Lung (tissue), 12 donors: ENCODE data around the gene PRR36. TPM values are rescaled to one million over a fixed set of nuclear protein-coding genes. Genes with fewer than 3 reads are reported as not detected.

Experiments used
- ATAC-seq: fragments of 200-7000 bp; cut with Tn5 transposase; one replicate; pipeline ENCODE4 v1.9.1; 2020; ENCODE audit warnings: moderate number of reproducible peaks; ENCODE audit not compliant: insufficient read depth, low FRiP score
- DNase-seq, 3 donors: peaks; one replicate each; pipeline ENCODE4 v3.0.0-alpha.2; 2013 to 2017
- H3K27ac ChIP-seq, 2 donors: one replicate each; pipeline ENCODE4 v1.5.1; 2013; ENCODE audit warnings: mild to moderate bottlenecking in 2 of 2, moderate library complexity in 2 of 2, control low read depth in 1 of 2, inconsistent platforms in 1 of 2, low read depth in 1 of 2, low read length in 1 of 2
- H3K27me3 ChIP-seq, 3 donors: one replicate each; pipeline ENCODE4 v1.5.1; 2013; ENCODE audit warnings: low read length in 2 of 3; ENCODE audit not compliant: control insufficient read depth in 3 of 3, insufficient read depth in 3 of 3
- H3K36me3 ChIP-seq, 4 donors: one replicate each; pipeline ENCODE4 v1.5.1; 2013; ENCODE audit warnings: low read length in 4 of 4, mild to moderate bottlenecking in 1 of 4, moderate library complexity in 1 of 4; ENCODE audit not compliant: control insufficient read depth in 4 of 4, insufficient read depth in 4 of 4
- H3K4me1 ChIP-seq, 5 donors: one replicate each; pipeline ENCODE4 v1.5.1; 2013; ENCODE audit warnings: low read length in 5 of 5, mild to moderate bottlenecking in 2 of 5, moderate library complexity in 1 of 5; ENCODE audit not compliant: control insufficient read depth in 5 of 5, insufficient read depth in 5 of 5
- H3K4me3 ChIP-seq: one replicate; pipeline ENCODE4 v1.5.1; 2013; ENCODE audit warnings: mild to moderate bottlenecking, control low read depth, moderate library complexity
- H3K9ac ChIP-seq, 2 donors: one replicate each; pipeline ENCODE4 v1.5.1; 2013; ENCODE audit warnings: low read length in 2 of 2, control low read depth in 1 of 2; ENCODE audit not compliant: insufficient read depth in 1 of 2
- H3K9me3 ChIP-seq, 4 donors: one replicate each; pipeline ENCODE4 v1.5.1; 2013; ENCODE audit warnings: low read length in 3 of 4, mild to moderate bottlenecking in 1 of 4, moderate library complexity in 1 of 4; ENCODE audit not compliant: control insufficient read depth in 4 of 4, insufficient read depth in 3 of 4
- WGBS, 2 donors: extraction: QIAGEN DNeasy Blood & Tissue Kit; methylation state at CpG; one replicate each; pipeline ENCODE4 v1.1.7; 2013; 5-methylcytosine and 5-hydroxymethylcytosine counted together
- polyA plus RNA-seq, 2 donors: library from polyadenylated mRNA; stranded (reverse); fragments of 200-250 nt; gene quantifications; one replicate each; pipeline ENCODE4 v1.2.1, GENCODE V29; 2013
- total RNA-seq, 2 donors: library from RNA; depleted of rRNA in 1 of 2; stranded (reverse); fragments of >200 nt in 1 of 2; gene quantifications; one replicate each; pipeline ENCODE4 v1.2.1, GENCODE V29; 2014 to 2021
- TF ChIP-seq, protein P1 (sequence below): IDR thresholded peaks from 2 replicates; pipeline ENCODE4 v1.5.1; 2012; ENCODE audit warnings: mild to moderate bottlenecking; ENCODE audit errors: control extremely low read depth, extremely low read depth
- donor health status: control.
- donor health status: control.
- donor health status: Bipolar disorder and iron deficiency.
- donor health status: healthy.
- donor health status: DM: yes; HTN: yes; CAD: no.

The PRR36 gene
- total and polyA plus RNA-seq, 4 donors, result 0.30 to 3.4 (median 1.1) TPM

DNA sequence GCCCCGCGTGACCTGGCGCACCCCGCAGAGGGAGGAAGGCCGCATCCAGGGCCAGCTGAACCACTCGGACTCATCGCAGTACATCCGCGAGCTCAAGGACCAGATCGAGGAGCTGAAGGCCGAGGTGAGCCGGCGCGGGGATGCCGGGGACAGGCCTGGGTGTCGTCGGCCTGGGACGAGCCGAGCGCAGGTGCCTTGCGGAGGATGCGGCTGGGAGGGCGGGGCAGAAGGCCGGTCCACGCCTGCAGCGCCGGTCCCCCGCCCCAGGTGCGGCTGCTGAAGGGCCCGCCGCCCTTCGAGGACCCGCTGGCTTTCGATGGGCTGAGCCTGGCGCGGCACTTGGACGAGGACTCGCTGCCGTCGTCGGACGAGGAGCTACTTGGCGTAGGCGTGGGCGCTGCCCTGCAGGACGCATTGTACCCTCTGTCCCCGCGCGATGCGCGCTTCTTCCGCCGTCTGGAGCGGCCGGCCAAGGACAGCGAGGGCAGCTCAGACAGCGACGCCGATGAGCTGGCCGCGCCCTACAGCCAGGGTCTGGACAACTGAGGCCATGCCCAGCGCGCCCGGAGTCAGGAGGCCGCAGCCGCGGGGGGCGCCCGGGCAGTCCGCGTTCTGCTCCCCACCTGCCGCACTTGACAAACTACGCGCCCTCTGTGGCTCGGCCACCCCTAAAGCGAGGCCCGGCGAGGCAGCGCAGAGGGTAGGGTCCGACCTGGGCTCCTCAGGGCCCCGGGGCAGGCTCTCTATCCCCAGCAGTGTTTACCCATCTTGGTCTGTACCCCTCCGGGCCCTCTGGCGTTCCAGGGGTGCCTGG, 10.8 kb downstream of the PRR36 start:
- ATAC-seq (no peak), DNase-seq (no peak)
- TF ChIP-seq, protein P1, sequence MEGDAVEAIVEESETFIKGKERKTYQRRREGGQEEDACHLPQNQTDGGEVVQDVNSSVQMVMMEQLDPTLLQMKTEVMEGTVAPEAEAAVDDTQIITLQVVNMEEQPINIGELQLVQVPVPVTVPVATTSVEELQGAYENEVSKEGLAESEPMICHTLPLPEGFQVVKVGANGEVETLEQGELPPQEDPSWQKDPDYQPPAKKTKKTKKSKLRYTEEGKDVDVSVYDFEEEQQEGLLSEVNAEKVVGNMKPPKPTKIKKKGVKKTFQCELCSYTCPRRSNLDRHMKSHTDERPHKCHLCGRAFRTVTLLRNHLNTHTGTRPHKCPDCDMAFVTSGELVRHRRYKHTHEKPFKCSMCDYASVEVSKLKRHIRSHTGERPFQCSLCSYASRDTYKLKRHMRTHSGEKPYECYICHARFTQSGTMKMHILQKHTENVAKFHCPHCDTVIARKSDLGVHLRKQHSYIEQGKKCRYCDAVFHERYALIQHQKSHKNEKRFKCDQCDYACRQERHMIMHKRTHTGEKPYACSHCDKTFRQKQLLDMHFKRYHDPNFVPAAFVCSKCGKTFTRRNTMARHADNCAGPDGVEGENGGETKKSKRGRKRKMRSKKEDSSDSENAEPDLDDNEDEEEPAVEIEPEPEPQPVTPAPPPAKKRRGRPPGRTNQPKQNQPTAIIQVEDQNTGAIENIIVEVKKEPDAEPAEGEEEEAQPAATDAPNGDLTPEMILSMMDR, result no peak
- Histone ChIP-seq H3K9me3 (peaks cover 0 to 8% (median 0%) of the 10 kb centered on the region in 4 donors), H3K9ac (no peak overlapping the region), H3K27ac (no peak overlapping the region), H3K4me3 (no peak overlapping the region), H3K36me3 (peaks cover 0 to 4% (median 0%) of the 10 kb centered on the region in 4 donors), H3K4me1 (peaks cover 0 to 12% (median 0%) of the 10 kb centered on the region in 5 donors), H3K27me3 (peaks cover 0 to 18% (median 8%) of the 10 kb centered on the region in 3 donors)
- WGBS, 2 donors, result 51 to 66% methylated on average over 82 to 83 of the region's 83 CpGs

DNA sequence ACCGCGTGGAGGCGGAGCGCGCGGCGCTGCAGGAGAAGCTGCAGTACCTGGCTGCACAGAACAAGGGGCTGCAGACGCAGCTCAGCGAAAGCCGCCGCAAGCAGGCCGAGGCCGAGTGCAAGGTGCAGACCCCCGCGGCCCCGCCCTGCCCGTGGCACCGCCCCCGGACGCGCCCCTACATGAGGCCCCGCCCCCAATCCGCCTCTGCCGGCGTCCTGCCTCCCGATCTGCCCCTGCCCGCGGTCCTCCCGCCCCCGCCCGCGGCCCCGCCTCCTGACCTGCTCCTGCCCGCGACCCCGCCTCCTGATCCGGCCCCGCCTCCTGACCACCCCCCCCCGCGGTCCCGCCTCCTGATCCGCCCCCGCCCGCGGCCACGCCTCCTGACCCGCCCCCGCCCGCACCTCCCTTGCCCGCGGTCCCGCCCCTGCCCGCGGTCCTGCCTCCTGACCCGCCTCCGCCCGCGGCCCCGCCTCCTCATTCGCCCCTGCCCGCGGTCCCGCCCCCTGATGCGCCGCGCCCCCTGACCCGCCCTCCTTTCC, 11.7 kb downstream of the PRR36 start:
- 1 to 9% methylated on average over 36 to 67 of the region's 67 CpGs for WGBS, 2 donors
- Histone ChIP-seq H3K4me3 (no peak overlapping the region), H3K9me3 (peaks cover 0 to 8% (median 0%) of the 10 kb centered on the region in 4 donors), H3K27me3 (peaks cover 0 to 18% (median 5%) of the 10 kb centered on the region in 3 donors), H3K27ac (no peak overlapping the region), H3K9ac (no peak overlapping the region), H3K4me1 (peaks cover 0 to 11% (median 0%) of the 10 kb centered on the region in 5 donors), H3K36me3 (peaks cover 0 to 5% (median 0%) of the 10 kb centered on the region in 4 donors)
- TF ChIP-seq, protein P1, result no peak
- DNase-seq, result peak; percentile 50 to 85 (median 69)
- peak; percentile 39 for ATAC-seq

DNA sequence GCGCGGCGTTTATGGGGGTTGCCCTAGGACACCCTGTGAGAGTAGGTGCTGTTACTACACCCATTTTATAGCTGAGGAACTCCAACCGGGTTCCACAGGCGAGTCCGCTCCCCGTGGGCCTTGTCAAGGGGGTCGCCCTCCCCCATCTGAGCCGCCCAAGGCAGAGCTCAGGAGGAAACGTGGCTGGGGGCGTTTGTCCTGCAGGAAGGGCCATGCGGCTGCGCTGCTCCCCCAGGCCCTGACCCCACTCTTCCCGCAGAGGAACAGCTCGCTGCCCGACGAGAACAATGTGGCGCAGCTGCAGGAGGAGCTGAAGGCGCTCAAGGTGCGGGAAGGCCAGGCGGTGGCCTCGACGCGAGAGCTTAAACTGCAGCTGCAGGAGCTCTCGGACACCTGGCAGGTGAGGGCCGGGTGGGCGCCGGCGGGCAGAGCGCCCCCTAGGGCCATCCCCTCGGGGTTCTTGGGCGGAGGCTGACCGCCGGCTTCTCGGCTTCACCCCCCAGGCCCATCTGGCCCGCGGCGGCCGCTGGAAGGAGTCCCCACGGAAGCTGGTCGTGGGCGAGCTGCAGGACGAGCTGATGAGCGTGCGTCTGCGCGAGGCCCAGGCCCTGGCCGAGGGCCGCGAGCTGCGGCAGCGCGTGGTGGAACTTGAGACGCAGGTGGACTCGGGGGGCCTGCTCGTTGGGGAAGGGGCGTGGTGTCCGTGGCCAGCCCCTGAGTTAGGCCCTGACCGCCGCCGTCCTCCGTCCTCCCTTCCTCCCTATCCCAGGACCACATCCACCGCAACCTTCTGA, 12.4 kb downstream of the PRR36 start:
- Histone ChIP-seq H3K4me1 (peaks cover 0 to 15% (median 0%) of the 10 kb centered on the region in 5 donors), H3K36me3 (peaks cover 0 to 5% (median 0%) of the 10 kb centered on the region in 4 donors), H3K27ac (no peak overlapping the region), H3K9me3 (peaks cover 0 to 8% (median 0%) of the 10 kb centered on the region in 4 donors), H3K27me3 (peaks cover 0 to 18% (median 2%) of the 10 kb centered on the region in 3 donors), H3K4me3 (no peak overlapping the region), H3K9ac (no peak overlapping the region)
- TF ChIP-seq, protein P1, result no peak
- 23 to 41% methylated on average over 63 of the region's 63 CpGs for WGBS, 2 donors
- DNase-seq (no peak), ATAC-seq (no peak)
